Progenitor cell of endocrine pancreas (in vitro differentiated cells): Measurements from ENCODE around the gene GALNT16. TPM values are rescaled to one million over a fixed set of nuclear protein-coding genes. Genes with fewer than 3 reads are reported as not detected.
A peak's percentile ranks its signal among the peaks of the same experiment; 100 is the strongest.

Experiments
- DNase-seq: peaks from one replicate; pipeline ENCODE4 v3.0.0; 2021; ENCODE audit warnings: low spot score; ENCODE audit not compliant: unreplicated experiment
- H3K27ac Mint-ChIP-seq: 2 replicates; pipeline ENCODE4 v1.8.0; 2021; ENCODE audit warnings: mild to moderate bottlenecking, moderate library complexity, mixed read lengths
- H3K27me3 Mint-ChIP-seq: 2 replicates; pipeline ENCODE4 v1.8.0; 2021; ENCODE audit warnings: mixed read lengths
- H3K36me3 Mint-ChIP-seq: 2 replicates; pipeline ENCODE4 v1.8.0; 2022; ENCODE audit warnings: mixed read lengths; ENCODE audit not compliant: insufficient read depth
- H3K4me1 Mint-ChIP-seq: 2 replicates; pipeline ENCODE4 v1.8.0; 2021; ENCODE audit warnings: low read depth, mixed read lengths
- H3K4me3 Mint-ChIP-seq: 2 replicates; pipeline ENCODE4 v1.8.0; 2021; ENCODE audit warnings: low read depth, mild to moderate bottlenecking, moderate library complexity, mixed read lengths
- H3K9me3 Mint-ChIP-seq: 2 replicates; pipeline ENCODE4 v1.8.0; 2021; ENCODE audit warnings: low read depth, mixed read lengths
- CTCF ChIP-seq: fragments of 200-600 bp; sonication (generic); IDR thresholded peaks from one replicate; pipeline ENCODE4 v1.5.0; 2021; ENCODE audit warnings: antibody characterized with exemption, mild to moderate bottlenecking; ENCODE audit not compliant: unreplicated experiment
- total RNA-seq: library from RNA; stranded (reverse); gene quantifications from 2 replicates; pipeline ENCODE4 v1.2.1, GENCODE V29; 2021

The GALNT16 gene
- total RNA-seq, 1 donor from 2014 or later = 12.7 TPM

GRCh38 chr14:69259168-69259526, 811 bp upstream of the GALNT16 start:
- no peak for DNase-seq
- no peak for TF ChIP-seq CTCF
- H3K4me3 Mint-ChIP-seq = peak overlapping the region; percentile 79
- H3K9me3 Mint-ChIP-seq = no peaks in the 10 kb centered on the region
- H3K4me1 Mint-ChIP-seq = peaks cover 15% of the 10 kb centered on the region
- peak overlapping the region; percentile 71 for H3K27ac Mint-ChIP-seq
- H3K36me3 Mint-ChIP-seq = no peaks in the 10 kb centered on the region
- H3K27me3 Mint-ChIP-seq = peaks cover 47% of the 10 kb centered on the region

GRCh38 chr14:69260190-69260860, 367 bp downstream of the GALNT16 start:
- H3K27ac Mint-ChIP-seq = peak overlapping the region; percentile 71
- peaks cover 46% of the 10 kb centered on the region for H3K27me3 Mint-ChIP-seq
- peak overlapping the region; percentile 79 for H3K4me3 Mint-ChIP-seq
- TF ChIP-seq CTCF = no peak
- H3K4me1 Mint-ChIP-seq = peaks cover 15% of the 10 kb centered on the region
- no peaks in the 10 kb centered on the region for H3K9me3 Mint-ChIP-seq
- H3K36me3 Mint-ChIP-seq = no peaks in the 10 kb centered on the region
- peak; percentile 49 for DNase-seq

GRCh38 chr14:69260861-69261564, 1.1 kb downstream of the GALNT16 start:
- H3K36me3 Mint-ChIP-seq = no peaks in the 10 kb centered on the region
- H3K27me3 Mint-ChIP-seq = peaks cover 43% of the 10 kb centered on the region
- TF ChIP-seq CTCF = peak; percentile 95
- H3K27ac Mint-ChIP-seq = no peak overlapping the region
- H3K4me1 Mint-ChIP-seq = peaks cover 15% of the 10 kb centered on the region
- H3K4me3 Mint-ChIP-seq = peak overlapping the region; percentile 77
- DNase-seq = peak; percentile 59
- H3K9me3 Mint-ChIP-seq = no peaks in the 10 kb centered on the region

- Mint-ChIP-seq H3K9me3 (no peaks in the 10 kb centered on the region), H3K36me3 (no peaks in the 10 kb centered on the region), H3K27ac (no peak overlapping the region), H3K4me1 (peaks cover 15% of the 10 kb centered on the region), H3K27me3 (peaks cover 38% of the 10 kb centered on the region), H3K4me3 (peak overlapping the region; percentile 77)
- no peak for TF ChIP-seq CTCF
- no peak for DNase-seq
Observed at GRCh38 chr14:69261761-69262331, 1.9 kb downstream of the GALNT16 start.

- H3K27me3 Mint-ChIP-seq = peaks cover 33% of the 10 kb centered on the region
- no peak overlapping the region for H3K4me3 Mint-ChIP-seq
- no peaks in the 10 kb centered on the region for H3K36me3 Mint-ChIP-seq
- no peak overlapping the region for H3K27ac Mint-ChIP-seq
- TF ChIP-seq CTCF = no peak
- no peak for DNase-seq
- H3K9me3 Mint-ChIP-seq = no peaks in the 10 kb centered on the region
- peaks cover 15% of the 10 kb centered on the region for H3K4me1 Mint-ChIP-seq
Observed at GRCh38 chr14:69262516-69262915, 2.6 kb downstream of the GALNT16 start.
